Measurements from ENCODE around the gene CERS6.
"Not testable (repeated sequence)": the region's sequence is repeated elsewhere in the genome, so short reads cannot be mapped to it uniquely, and the experiment has no call there.

CERS6 gene

DNA sequence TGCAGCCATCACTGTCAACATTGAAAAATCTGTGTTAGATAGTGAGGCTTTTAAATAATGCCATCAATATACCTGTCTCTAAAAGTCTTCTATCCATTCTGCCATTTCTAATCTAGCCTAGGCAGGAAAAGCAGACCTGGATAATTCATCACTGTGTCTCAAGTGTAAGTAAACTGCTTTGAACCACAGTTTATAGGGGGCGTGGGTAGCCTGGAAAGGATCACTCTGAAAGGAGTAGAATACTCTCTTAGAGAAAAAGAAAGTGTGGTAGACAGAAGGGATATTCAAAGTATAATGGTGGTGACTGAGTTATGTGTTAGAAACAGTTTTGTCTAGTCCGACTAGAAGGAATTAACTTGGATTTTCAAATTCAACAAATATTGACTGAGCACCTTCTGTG, 40.8 kb downstream of the CERS6 start:
- no peak for DNase-seq (ENCODE audit: low read depth in 2 of 2)

DNA sequence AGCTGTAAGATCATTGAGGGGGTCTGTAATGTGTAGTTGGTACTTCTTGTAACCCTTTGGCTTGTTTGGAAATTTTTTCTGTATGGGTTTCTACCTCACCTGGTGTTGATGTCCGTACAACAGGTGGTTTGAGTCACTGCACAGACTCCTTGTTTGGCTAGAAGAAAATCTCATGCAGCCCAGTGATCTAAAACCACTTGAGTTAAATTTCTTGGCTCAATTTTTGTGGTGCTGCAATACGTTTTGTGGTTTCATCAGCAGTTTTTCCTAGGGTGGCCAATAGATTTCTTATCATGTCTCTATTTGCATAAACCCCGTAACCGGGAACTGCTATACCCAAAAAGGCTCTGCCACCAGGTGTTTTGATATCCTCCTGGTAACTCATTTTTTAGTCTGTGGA, 43.4 kb downstream of the CERS6 start:
- DNase-seq (ENCODE audit: low read depth in 2 of 2): no peak

DNA sequence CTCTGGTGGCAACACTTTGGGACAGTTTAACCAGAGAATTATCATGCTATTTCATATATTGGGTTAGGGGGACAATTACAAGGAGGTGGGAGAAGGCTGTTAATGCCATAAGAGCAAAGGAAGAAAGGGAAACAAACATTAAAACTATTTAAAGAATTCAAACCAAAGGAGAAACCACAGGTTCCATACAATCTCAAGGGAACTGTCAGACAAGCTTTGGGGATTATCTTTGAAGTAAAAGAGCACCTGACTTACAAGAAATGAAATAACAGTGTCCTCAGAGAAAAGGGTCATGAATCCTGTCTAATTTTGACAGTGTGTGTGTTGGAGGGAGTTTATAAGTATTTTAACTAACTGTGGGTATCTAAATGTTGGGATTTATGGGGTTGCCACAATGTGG, 44.4 kb downstream of the CERS6 start:
- DNase-seq (ENCODE audit: low read depth in 2 of 2): no peak

DNA sequence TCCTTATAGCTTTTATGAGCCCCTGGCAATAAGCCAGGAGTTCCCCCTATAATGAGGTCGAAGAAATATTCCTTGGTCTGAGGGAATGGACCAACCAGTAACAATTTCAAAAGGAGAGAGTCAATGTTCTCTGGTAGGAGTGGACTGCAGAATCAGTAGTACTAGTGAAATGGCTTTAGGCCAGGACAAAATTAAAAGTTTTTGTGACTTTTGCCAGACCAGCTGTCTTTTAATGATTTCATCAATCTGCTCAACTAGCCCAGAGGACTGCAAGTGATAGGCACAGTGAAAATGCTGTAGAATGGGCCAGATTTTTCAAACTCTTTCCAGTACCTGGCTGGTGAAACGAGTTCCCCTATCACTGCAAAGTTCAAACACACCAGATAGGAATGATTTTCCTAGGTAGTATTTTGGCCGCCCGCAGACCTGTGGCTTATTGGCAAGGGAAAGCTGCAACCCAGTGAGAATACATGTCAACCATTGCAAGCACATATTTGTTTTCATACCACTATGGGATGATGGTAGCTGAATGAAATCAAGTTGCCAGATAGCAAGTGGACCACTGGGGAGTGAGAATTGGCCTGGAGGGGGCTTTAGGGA, 45.5 kb downstream of the CERS6 start:
- no peak for DNase-seq (ENCODE audit: low read depth in 2 of 2)

DNA sequence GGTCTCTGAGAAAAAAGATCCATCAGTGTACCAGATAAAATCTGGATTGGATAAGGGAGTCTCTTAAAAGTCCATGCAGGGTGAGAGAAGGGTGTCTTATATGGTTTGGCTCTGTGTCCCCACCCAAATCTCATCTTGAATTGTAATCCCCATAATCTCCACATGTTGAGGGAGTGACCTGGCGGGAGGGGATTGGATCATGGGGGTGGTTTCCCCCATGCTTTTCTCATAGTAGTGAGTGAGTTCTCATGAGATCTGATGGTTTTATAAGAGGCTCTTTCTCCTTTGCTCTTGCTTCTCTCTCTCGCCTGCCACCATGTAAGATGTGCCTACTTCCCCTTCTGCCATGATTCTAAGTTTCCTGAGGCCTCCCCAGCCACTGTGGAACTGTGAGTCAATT, 46.8 kb downstream of the CERS6 start:
- DNase-seq (ENCODE audit: low read depth in 2 of 2): not testable (repeated sequence)

DNA sequence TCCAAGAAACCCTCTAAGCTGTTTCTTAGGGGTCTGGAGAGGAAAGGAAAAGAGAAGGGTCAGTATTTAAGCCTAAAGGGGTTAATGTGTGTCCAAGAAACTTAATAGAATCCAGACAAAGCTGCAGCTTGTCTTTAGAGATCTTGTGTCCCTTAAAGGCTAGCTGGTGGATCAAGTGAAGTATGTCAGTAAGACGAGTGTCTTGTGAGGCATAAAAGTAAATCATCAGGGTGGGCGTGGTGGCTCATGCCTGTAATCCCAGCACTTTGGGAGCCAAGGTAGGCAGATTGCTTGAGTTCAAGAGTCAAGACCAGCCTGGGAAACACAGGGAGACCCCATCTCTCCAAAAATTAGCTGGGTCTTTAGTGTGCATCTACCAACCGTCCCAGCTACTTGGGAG, 47.8 kb downstream of the CERS6 start:
- DNase-seq (ENCODE audit: low read depth in 2 of 2): no peak

DNA sequence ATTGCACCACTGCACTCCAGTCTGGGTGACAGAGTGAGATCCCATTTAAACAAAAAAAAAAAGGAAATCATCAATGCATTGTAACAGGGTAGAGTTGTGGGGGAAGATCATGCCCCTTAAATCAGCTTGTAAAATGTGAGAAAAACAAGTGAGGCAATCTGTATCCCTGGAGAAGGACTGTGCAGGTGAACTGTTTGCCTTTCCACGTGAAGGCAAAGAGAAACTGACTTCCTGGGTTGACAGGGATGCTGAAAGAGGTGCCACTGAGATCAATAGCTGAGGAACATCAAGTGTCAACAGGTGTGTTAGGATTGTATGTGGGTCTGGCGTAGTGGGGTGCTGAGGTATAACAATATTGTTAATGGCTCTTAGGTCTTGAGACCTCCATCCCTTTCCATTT, 48.3 kb downstream of the CERS6 start:
- DNase-seq (ENCODE audit: low read depth in 2 of 2): no peak

DNA sequence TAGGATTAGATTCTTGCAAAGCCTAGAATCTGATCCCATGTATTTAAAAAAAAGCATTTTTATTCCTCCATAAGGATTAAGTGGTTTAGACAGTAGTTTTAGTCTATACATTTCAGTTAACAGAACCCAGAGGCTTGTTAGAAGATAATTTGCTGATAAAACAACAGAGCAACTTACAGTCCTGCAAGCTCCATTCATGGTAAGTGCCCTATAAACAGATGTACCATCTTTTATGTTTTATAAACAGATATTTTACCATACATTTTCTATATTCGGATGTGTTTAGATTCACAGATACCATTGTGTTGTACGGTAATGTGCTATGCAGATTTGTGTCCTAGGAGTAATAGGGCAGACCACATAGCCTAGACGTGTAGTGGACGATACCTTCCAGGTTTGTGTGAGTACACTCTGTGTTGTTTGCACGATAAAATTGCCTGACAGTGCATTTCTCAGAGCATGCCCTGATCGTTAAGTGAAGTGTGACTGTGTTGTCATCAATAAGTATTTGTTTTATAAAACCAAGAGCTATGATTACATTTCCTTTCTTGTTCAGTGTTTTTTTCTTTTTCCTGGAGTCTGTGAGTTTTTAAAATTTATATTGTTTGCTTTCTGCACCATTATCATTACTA, 54.2 kb downstream of the CERS6 start:
- no peak for DNase-seq (ENCODE audit: low read depth in 2 of 2)

DNA sequence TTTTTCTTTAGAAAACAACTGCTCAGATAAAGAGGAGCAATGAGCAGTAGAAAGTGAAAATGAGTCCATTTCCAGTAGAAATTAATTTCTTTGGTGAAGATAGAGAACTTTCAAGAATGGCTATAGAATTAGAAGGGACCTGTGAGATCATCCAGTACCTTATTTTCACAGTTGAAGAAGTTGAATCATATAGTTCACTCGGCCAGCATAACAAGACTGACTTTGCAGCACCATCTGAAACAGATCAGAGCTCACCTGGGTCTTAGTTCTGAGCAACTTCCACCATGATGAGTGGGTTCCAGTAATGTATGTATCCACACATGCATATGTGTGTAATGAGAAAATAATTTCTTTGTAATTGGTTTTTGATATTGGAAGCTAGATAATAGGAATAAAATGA, 58.6 kb downstream of the CERS6 start:
- no peak for DNase-seq (ENCODE audit: low read depth in 2 of 2)

DNA sequence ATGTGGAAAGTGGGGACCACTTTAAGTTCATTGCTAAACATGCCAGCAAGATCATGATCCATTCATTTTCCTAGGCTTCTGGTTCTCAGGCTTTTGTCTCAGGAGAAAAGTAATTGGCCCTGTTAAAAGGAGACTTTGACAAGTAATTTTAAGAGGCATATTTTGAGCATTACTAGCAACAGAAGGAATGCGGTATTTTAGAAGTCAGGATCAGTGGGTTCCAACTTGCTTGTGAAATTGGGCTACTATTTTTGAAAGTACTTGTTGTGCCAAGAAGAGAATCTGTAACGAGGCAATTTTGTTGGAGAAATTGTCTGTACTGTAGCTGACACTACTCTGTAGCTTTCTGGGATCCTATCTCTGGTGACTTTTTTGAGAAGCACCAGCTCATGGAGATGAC, 59.4 kb downstream of the CERS6 start:
- DNase-seq (ENCODE audit: low read depth in 2 of 2): no peak

DNA sequence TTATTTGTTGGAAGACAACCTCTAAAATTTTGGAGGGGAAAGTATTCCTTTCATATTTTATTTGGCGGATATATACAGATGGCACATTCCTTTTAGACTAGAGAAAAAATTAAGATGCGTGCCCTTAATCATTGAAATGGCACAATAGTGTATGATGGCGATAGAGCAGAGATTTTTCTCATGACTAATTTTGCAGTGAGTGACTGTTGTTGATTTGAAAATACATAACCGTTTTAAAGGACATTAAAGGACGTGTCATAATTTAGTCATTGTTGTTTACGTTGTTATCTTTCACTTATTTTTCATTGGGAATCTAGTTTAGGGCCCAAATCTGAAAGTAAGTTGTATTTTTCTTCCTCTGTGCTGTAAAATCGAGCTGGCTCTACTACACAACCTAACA, 61.7 kb downstream of the CERS6 start:
- no peak for DNase-seq (ENCODE audit: low read depth in 2 of 2)

DNA sequence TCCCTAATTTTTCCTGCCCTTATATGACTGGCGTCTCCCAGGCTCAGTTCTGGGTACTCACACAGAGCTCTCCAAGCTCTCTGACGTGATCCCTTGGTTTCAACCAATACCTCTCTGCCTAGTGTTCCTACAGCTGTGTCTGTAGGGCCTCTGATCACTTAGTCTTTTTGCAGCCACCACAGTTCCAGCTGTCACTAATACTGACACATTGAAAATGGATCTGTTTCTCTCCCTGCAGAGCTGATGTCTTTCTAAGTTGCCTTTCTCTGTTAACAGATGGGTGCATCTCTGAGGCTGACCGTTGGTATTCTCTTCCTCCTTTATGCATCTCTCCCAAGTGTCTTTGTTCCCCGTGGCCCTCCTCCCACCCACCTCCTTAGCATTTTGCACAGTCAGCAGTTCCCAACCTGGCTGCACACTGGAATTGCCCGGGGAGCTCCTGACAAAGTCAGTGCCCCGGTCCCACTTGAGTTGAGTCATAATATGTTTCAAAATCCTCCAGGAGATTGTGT, 62.5 kb downstream of the CERS6 start:
- DNase-seq (ENCODE audit: low read depth in 2 of 2): no peak

DNA sequence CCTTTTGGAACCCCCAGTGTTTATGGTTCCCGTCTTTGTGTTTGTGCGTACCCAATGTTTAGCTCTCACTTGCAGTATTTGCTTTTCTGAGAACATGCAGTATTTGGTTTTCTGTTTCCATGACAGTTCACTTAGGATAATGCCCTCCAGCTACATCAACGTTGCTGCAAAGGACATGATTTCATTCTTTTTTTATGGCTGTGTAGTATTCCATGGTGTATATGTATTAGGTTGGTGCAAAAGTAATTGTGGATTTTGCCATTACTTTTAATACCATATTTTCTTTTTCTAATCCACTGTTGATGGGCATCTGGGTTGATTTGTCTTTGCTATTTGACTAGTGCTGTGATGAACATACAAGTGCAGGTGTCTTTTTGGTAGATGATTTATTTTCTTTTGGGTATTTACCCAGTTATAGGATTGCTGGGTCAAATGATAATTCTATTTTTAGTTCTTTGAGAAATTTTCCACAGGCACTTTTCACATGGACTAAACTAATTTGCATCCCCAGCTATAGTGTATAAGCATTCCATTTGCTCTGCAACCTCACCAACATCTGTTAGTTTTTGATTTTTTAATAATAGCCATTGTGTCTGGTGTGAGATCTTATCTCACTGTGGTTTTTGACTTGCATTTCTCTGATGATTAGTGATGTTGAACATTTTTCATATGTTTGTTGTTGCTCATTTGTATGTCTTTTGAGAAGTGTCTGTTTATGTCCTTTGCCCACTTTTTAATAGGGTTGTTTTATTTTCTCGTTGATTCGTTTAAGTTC, 63.6 kb downstream of the CERS6 start:
- DNase-seq (ENCODE audit: low read depth in 2 of 2): no peak

DNA sequence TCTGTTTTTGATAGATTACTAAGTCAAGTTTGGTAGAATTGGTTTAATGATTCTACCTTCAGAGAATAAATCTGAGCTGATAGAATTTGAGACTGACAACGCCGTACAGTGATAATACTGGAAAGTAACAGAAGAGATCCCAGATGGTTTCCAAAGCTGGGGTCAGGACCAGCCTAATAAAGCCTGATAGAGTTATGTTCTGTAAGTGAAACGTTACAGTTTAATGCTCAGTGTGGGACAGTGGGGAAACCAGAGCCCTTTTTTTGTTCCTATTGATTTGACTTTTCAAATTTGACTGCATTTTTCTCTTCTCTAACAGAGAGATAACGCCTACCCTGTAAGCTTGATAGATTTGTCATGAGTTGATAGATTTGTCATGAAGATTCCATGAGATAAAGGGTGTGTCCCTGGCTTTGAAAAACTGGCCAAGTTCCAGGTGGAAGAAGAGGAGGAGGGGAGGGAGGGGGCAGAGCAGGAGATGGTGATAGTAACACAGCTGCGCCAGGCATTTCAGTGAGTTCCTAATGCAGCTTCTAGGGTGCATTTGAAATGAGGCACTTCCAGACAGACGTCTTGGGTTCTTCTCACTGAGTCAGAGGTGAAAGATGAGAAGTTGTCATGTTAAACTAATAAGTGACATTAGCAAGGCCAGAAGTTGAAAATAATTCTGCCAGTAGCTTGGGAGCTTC, 65.1 kb downstream of the CERS6 start:
- no peak for DNase-seq (ENCODE audit: low read depth in 2 of 2)

DNA sequence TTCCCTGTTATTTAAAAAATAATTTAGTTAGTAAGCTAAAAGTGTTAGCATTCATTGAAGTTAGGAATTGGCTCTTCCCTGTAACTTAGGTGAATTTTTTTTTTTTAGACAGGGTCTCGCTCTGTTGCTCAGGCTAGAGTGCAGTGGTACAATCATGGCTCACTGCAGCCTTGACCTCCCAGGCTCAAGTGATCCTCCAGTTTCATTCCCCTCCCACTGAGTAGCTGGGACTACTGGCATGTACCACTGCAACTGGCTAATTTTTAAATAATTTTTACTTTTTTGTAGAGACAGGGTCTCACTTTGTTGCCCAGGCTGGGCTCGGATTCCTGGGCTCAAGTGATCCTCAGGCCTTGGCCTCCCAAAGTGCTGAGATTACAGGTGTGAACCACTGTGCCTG, 66.4 kb downstream of the CERS6 start:
- DNase-seq (ENCODE audit: low read depth in 2 of 2): no peak

DNA sequence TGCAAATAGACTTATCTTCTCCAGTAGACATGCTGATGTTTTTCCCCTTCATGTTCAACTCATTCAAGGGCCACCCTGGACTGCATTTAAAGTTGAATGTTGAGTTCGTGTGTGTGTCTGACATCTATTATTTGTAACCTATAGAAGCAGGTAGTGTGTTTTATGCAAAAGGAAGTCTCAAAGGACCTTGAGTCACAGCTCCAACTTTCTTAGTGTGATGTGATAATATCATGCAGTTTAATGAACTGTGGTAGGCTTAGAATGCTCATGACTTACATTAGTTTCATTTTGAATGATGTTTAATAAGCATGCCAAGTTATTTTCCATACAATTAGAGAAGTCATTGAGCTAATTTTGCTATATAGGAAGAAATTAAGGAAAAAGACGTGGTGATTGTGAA, 67.9 kb downstream of the CERS6 start:
- DNase-seq (ENCODE audit: low read depth in 2 of 2): no peak

DNA sequence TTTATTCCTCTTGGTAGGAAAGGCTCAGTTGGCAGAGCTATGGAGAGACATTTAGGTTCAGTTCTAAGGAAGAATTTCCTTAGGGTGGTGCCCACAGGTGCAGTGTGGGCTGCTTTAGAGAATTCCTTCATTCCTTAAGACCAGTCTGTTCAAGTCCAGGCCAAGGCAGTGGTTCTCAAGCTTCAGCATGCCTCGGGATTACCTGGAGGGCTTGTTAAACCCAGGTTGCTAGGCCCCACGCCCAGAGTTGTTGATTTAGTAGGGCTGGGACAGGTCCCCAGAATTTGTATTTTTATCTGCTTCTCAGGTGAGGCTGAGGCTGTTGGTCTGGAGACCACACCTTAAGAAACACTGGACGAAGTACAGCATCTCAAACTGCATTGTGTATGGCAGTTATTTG, 68.9 kb downstream of the CERS6 start:
- DNase-seq (ENCODE audit: low read depth in 2 of 2): no peak

DNA sequence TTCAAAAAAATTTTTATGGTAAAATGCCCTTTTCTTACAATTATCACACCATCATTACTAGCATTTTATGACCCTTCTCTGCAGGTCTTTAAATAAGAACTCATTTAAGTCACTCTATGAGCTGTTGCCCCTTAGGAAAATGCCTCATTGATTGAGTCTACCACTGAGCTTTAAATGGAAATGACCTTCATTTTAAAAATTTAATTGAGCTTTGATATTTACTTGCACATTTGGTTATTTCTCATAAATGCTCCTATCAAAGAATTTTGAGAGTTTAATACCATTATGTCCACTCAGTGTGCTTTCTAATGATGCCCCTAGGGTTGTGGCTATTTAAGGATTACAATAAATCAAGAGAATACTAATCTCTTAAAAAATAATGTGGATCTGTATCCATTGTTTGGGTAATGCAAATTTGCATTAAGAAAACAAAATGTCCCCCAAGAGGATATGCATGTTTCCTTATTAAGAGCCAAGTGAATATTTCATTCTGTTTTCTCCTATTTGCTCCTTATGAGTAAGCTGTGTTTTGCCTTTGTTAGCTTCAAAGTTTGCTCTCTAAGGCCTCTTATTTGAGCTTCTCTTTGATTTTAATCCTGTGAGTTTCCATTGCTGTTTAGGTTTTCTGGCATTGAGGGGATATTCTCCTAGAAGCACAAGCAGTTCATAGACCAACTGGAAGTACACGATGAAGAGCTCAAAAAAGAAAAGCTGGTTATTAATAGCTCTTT, 69.8 kb downstream of the CERS6 start:
- DNase-seq (ENCODE audit: low read depth in 2 of 2): no peak

DNA sequence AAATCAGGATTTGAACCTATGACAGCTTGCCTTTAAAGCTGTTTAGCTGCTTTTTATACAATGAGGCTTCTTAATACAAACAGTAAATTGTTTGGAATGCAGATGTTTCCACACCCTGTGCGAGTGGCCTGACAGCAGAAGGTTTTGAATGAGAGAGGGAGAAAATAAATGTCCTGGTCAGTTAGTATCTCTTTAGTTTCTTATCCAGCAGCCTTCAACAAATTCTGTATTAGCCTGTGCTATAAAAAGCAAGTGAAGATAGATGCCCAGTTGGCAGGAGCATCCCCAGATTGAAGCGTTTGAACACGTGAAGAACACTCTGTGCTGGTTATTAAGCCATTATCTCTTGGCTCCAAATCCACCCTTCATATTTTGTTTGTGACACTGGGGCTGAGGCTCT, 70.6 kb downstream of the CERS6 start:
- DNase-seq (ENCODE audit: low read depth in 2 of 2): no peak

DNA sequence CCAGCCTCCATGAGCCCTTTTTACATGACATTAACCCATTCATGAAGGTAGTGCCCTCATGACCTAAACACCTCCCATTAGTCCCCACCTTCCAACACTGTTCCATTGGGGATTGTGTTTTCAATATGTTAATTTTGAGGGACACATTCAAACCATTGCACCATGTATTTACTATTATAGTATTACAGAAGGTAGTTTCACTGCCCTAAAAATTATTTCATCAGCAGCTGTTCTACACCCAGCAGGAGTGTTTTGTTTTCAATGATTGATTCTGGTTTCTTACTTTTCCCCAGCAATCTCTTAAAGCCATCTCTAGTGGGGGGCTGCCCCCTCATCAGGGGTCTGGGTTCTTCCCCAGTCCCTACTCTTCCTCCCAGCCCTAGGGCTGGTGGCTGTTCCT, 71.9 kb downstream of the CERS6 start:
- DNase-seq (ENCODE audit: low read depth in 2 of 2): no peak

DNA sequence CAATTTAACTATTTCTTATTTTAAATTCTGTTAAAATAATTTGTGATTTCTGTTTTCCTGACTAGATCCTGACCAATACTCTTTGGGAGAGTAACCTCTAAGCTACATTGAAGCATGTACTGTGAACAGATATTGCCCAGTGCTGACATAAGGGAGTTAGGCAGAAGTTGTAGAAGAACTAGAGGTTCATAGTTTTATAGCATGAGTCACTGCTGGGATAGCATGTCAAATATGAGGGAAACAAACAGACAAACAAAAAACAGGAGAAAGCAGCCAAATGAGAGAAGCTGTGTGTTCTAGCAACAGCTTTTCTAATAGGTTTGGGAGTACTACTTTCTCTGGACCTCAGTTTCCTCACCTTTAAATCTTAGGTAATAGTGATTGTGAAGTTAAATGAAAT, 72.4 kb downstream of the CERS6 start:
- no peak for DNase-seq (ENCODE audit: low read depth in 2 of 2)

Measured in stimulated activated CD8-positive, alpha-beta memory T cell treated with anti-CD3 and anti-CD28 coated beads, Interleukin-7, amount 100 ng/mL, for 4 hours (primary cell).